SU-DHL-6 (cell line): Measurements from ENCODE around the gene KIF13A.

ENCODE experiments used
- CTCF ChIP-seq: fragments of 200-600 bp; sonication (generic); IDR thresholded peaks from one replicate; pipeline ENCODE4 v1.5.1; 2017; ENCODE audit warnings: antibody characterized with exemption, mild to moderate bottlenecking, low read length, moderate library complexity; ENCODE audit not compliant: insufficient read depth, poor library complexity, severe bottlenecking
- EZH2phosphoT487 ChIP-seq: fragments of 200-600 bp; sonication (generic), shearing (Covaris generic); conservative IDR thresholded peaks from 2 replicates; pipeline ENCODE4 v1.6.1; 2018; ENCODE audit warnings: mild to moderate bottlenecking, antibody characterized with exemption, low read length, moderate library complexity, mixed read lengths

GRCh38 chr6:18028332-18028731, 40.9 kb upstream of the KIF13A start:
- no peak for TF ChIP-seq CTCF
- no peak for TF ChIP-seq EZH2phosphoT487
